ENCODE measurements around the gene ASAH2B.
"Not testable (repeated sequence)": the region's sequence is repeated elsewhere in the genome, so short reads cannot be mapped to it uniquely, and the experiment has no call there.

ASAH2B gene

DNA sequence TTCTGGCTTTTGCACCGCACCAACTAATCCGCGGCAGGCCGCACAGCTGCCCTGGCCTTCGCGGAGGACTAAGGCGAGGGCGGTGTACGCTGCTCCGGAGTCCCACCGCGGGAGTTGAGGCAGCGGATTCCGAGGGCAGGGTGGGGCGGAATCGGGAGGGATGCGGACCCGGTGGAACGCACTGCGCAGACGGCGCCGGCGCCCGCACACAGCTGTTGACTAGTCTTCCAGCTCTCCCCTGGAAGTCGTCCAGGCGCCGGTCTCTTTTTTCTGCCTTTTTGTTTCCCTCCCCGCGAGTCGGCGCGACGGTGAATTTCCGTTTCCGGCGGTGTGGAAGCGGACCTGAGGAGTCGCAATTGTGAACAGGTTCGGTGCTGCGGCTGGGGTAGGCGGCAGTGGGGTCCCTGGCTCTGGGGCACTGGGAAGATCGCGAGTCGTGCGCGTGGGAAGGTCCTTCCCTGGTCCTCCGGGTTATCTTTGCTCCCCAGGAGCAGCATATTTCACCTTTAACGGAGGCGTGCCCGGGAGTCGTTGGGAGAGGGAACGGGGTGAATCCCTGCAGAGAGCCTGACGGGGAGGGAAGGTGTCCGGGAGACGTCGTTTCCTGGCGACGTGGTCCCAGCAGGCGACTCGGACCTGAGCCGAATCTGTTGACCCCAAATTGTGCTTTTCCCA is at the start of gene ASAH2B:
ASAH2B (plus strand) TSS at position 319 of the 675 bp plus-strand sequence. CDS start 5,195 bp downstream, outside the sequence.
- peak; percentile 81 for DNase-seq

DNA sequence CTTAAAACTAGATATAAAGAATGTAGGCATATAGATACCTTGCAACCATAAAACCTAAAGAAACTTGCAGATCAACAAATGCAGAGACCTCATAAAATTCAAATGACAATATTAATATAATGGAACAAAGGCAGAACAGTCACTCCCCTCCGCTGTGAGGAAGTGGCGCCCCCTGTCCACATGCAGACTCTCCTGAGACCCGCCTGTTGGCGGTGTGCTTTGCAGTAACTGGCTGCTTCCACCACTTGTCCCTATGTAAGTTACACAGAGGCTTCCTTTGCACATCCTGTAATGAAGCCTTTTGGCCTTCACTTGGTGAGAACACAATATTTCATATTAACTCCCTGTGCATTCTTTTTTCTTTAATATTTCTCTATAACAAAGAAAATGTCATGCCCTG is 41.9 kb upstream of the ASAH2B start:
- not testable (repeated sequence) for DNase-seq

DNA sequence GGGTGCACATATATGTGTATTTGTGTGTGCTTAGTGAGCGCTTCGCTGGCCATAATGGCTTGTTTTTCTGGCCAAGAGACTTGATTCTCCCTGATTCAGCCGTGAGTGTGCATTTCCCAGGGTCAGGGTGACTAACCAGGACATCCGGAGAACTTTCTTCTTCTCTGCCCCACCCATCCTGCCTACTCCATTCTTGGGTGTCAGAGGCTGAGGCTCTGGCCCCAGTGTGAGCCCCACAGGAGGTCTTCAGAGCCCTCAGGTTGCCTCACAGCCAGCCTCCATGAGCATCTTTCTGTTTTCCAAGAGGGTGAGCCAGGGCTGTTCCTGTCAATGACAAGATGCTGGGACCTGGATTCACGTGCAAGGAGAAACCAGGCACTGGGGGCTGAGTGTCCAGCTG is 37.8 kb upstream of the ASAH2B start:
- not testable (repeated sequence) for DNase-seq

DNA sequence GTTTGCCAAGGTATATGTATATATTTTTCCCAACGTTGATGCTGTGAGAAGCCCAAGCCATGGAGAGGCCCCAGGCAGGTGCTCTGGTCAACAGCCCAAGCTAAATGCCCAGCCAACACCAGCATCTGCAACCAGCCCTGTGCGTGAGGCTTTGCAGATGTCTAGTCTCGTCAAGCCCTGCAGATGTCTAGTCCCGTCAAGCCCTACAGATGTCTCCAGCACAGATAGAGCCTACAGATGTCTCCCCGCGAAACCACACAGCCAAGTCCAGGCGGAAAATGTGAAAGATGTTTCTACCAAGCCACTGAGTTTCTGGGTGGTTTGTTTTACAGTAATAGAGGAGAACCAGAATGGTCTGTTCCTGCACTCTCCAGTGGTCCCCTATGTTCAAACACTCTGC is 36.7 kb upstream of the ASAH2B start:
- not testable (repeated sequence) for DNase-seq

DNA sequence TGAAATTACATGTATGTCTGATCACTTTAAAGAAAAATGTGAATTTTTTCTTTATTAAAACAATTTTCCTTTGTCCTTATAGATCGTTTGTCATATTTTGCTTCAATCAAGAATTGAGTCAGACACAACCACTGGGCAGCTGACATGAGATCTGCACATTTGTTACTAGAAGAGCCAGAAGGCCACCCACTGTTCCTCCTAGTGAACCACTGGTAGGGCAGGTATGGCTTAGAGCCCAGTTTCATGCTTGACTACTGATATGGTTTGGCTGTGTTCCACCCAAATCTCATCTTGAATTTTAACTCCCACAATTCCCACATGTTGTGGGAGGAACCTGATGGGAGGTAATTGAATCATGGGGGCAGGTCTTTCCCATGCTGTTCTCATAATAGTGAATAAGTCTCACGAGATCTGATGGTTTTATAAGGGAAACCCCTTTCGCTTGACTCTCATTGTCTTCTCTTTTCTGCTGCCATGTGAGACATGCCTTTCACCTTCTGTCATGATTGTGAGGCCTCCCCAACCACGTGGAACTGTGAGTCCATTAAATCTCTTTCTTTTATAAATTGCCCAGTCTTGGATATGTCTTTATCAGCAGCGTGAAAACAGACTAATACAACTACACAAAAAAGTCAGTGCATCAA is 35.2 kb upstream of the ASAH2B start:
- DNase-seq = not testable (repeated sequence)

DNA sequence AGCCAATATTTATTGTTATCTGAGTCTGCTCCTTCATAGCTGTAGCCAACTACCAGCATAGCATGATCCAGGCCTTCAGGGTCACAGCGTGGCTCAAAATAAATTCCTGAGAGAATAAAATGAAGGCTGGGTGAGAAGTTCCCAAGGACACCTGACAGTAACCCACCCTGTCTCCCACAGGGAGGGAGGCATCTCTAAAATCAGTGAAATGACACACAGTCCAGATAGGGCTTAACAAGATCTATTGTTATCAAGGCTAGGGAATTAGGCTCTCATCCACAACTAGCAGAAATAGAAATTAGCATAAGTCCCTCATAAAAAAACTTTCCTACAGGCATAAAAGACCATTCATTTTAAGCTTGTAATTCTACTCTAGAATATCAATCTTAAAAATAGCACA is 33.7 kb upstream of the ASAH2B start:
- DNase-seq = not testable (repeated sequence)

DNA sequence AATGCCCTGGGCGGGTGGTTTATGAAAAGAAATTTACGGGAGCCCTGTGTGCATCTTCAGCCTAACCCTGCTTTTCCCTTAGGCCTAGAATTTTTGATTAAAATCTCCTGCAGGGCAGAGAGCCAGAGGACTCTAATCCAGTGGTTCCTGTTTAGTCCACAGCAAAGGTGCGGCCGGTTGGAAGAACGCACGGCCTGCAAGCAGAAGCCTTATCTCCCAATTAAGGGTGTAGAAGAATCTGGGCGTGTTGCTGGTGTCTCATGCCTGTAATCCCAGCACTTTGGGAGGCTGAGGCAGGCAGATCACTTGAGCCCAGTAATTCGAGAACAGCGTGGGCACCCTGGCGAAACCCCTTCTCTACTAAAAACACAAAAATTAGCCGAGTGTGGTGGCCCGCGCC is 29.5 kb upstream of the ASAH2B start:
- DNase-seq = not testable (repeated sequence)

DNA sequence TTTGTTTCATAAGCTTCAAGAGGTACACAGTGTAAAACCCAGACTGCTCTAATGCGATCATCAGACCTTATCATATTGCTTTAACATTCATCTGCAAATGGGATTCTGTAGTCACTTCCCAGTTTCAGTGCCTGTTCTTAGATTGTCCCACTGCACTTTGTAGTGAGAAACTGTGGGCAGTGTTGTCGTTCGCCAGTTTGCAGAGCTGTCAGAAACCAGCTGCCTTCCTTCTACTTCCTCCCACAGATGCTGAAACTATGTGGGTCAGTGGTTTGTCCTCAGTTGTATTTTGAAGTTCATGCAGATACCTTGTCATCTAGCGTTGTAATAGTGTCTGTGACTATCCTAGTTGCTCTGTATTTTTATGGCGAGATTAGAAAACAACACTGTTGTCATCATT is 15.9 kb upstream of the ASAH2B start:
- not testable (repeated sequence) for DNase-seq

DNA sequence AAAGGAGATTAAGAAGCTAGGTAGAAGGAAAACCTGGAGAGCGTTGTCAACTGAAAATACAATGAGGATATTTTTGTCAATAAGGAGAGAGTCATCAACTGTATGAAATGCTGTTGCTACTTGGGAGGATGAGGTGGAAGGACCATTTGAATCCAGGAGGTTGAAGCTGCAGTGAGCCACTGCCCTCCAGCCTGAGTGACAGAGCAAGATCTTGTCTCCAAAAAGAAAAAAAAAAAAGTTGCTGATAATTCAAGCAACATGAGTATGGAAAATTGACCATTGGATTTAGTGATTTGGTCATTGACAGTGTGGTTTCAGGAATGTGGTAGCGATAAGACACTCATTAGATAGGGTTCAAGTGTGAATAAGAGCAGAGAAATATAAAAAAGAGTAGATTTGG is 11.6 kb upstream of the ASAH2B start:
- not testable (repeated sequence) for DNase-seq

DNA sequence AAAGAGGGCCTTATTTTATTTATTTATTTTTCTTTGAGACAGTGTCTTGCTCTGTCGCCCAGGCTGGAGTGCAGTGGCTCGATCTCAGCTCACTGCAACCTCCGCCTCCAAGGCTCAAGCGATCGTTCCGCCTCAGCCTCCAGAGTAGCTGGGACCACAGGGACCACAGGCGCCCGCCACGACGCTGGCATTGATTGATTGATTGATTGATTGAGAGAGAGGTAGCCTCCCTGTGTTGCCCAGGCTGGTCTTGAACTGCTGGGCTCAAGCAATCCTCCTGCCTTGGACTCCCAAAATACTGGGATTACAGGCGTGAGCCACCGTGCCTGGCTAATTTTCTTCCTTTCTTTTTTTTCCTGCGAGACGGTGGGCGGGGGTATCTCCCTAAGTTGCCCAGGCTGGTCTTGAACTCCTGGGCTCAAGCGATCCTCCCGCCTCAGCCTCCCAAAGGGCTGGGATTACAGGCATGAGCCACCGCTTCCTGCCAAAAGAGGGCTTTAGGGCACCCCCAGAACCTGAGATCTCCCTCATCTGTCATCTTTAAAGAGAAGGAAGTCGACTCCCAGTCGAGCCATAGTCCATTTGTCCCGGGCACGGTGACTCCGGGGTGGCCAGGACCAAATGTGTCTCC is 634 bp upstream of the ASAH2B start:
- DNase-seq = not testable (repeated sequence)

DNA sequence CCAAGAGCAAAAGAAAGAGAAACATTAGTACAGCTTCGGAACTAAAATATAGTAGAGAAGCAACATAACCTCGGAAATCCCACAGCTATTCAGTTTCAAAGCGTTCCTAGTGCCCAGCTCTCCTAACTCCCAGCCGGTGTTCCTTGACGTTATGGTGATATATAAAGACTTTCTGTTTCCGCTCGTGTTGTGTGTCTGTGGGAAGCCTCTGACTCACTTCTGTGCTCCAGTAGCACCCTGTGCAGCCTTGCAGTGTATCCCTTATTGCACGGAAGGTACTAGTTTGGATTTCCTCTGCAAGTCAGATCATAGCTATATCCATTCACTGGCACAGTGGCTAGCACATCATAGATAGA is 535 bp downstream of the ASAH2B start:
- peak; percentile 6 for DNase-seq

DNA sequence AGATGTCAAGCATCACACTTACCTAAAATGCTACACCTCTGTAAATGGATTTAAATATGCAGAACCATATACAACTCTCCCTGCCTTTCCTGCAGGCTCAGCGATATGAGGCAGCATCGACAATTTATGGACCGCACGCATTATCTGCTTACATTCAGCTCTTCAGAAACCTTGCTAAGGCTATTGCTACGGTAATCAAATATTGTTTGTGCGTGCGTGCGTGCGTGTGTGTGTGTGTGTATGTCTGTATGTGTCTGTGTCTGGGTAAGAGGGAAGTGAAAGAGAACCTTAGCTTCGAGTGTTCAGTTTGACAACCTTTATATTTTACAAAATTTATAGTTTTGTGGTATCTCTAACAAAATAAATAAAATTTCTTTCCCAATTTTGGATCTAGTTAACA is 3.1 kb downstream of the ASAH2B start:
- DNase-seq = not testable (repeated sequence)

DNA sequence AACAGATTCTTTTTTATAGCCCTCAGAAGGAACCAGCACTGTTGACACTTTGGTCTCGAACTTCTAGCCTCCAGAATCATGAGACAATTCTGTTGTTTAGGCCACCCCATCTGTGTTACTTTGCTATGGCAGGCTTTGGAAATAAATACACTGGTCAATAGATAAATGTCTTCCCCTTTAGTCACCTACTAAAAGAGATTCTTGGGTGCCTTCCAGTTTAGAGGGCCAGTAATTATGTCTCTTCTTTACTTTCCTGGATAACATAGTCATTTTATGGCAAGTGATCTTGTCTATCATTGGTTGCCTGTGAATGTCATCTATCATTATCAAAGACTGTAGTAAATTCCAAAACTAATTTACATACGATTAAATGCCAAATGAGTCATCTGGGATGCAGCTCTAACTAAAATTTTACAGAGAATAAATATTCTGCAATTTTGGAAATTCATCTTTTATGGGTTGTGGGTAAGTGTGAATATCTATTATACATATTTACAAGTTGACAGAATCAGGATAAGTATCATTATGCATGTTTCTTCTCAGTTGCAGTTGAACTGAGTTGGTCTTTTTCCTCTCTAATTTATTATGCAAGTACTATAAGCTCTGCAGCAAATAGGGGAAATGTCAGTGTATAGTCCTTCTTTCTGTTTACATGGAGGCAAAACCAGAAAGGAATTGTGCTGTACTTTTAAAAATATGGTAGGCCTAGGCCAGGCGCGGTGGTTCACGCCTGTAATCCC is 27.2 kb downstream of the ASAH2B start:
- not testable (repeated sequence) for DNase-seq

DNA sequence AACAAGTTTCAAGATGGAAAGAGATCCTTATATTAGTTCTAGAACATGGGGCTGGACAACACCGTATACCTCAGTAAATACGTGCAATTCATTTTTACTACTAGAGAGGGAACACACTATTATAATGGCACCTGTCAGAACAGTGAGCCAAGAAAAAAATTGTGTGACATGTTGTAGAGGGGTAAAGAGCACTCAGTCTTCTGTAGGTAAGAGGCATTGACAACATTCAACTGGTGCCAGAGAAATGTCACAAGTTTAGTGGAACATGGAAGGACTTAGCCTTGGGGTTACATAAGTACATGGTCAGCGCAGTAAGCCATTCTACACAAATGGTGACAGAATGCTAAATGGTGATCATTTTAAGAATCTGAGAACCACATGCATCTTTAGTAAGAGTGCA is 32.3 kb downstream of the ASAH2B start:
- not testable (repeated sequence) for DNase-seq

DNA sequence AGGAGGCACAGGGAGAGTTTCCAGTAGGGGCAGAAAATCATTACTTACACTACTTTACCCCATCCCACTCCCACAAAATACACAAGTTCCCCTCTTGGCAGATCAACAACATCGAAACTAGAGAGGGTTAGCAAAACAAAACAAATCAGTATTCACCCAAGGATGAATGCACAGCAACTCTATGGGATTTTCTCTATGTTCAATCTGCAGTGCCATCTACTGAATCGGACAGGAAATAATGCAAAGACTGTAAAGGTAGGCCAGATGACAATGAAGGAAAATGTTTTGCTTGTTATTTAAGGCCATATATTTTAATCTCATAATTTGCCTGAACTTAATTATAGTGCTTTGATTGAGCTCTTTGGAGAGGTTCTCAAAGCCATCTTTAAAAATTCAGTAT is 35.1 kb downstream of the ASAH2B start:
- not testable (repeated sequence) for DNase-seq

DNA sequence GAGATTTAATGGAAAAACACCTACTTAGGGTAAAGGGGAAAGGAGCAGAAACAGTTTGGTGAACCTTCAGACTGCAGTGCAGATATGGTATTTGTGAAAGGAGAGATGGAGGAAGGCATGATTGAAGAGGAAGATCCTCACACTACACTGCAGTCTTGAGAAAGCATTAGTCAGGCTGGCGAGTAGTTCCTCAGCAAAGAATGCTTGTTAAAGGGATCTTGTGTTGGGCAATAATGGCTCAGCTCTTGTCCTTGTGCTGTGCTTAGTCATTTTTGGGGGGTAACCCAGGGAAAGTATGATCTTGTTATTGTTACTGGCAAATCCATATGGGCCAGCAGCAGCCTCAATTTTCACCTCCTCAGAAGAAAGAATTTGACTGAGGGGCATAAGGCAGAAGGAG is 40.3 kb downstream of the ASAH2B start:
- not testable (repeated sequence) for DNase-seq

DNA sequence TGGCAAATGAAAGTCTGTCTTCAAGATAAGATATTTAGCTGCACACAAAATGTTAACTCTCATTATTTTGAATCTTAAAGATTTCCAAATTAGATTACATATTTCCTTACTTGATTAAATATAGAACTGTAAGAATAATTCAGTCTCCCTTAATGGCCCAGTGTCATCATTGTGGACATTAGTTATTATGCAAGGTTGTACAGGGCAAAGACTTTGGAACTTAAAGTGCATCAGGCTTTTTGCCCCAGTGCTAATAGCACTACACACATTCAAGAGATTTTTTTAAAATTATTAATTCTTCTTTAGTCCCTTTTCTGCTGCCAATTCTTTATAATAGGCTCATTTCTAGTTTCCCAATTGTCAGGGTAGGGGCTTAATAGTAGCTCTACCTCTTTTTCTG is 42.3 kb downstream of the ASAH2B start:
- not testable (repeated sequence) for DNase-seq

DNA sequence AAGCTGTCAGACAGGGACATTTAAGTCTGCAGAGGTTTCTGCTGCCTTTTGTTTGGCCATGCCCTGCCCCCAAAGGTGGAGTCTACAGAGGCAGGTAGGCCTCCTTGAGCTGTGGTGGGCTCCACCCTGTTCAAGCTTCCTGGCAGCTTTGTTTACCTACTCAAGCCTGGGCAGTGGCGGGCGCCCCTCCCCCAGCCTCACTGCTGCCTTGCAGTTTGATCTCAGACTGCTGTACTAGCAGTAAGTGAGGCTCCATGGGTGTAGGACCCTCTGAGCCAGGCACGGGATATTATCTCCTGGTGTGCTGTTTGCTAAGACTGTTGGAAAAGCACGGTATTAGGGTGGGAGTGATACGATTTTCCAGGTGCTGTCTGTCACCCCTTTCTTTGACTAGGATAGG is 48.2 kb downstream of the ASAH2B start:
- not testable (repeated sequence) for DNase-seq

DNA sequence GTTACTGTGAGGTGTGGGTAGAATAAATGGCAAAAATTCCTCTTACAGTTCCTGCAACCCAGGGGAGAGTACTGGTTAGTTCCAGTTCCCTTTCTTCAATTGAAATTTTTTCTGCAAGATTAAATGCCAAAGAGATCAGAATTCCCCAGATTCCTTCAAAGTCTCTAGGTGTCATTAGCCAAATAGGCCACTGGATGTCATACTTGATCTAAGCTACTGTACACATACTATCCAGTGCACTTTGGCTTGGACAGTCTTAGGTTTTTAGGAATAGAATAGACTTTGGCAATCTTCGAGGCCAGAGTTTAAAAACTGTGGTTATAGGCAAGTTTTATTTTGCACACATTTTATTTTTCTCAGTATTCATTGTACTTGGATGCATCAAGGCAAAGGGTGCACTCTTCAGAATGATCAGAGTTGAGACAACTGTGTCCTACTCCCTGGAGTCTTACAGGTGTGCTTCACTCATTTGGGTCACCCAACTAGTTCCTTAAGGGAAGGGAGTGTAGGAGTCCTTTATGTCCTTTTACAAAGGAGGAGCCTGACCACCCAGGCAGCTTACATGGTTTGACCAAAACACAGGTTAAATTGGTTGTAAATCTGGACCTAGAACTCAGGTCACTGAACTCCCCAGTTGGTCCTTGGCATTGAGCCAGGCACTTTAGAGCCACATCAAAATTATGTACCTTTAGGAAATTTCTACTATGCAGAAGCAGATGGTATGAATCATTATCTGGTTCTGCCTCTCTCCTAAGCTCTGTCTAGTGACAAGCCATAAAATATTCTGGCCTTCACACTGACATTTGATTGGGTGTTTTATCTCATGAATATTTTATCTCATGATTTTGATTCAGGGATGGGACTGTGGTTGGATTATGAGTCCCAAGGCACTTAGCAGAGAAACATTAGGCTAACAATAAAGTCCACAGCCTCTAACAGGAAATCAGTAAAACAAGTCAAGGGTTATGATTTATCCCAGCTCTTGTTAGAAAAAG is 49.5 kb downstream of the ASAH2B start:
- DNase-seq = no peak

DNA sequence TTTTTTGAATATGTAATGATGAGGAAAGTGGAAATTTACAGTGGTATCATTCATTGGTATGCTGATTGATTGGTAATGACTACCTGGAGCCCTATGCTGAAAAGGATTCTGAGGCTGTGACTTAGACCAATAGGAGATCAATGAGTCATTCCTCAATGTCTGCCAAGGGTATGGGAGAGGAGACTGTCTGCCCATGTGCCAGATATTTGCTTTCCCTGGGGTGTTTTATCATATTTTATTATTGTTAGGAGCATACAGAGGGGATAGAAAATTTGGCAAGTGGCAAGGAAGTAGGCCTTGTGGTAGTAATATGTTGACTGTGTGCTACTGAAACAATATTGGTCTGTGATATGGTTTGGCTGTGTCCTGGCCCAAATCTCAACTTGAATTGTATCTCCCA is 54.8 kb downstream of the ASAH2B start:
- no peak for DNase-seq

DNA sequence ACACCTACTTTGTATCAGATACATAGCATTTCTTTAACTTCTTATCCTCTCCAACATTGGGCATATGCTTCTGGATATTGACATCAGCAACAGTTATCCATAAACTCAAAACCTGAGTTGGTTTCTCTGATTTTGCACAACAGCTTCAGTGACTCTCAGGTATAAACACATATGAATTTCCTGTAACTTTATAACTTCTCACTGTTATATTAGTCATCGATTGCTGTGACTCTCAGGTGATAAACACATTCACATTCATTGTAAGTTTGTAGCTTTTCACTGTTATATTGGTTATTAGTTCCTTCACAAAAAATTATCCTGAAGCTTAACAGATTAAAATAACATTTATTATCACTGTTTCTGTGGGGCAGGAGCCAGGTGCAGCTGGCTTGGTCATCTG is 57.0 kb downstream of the ASAH2B start:
- no peak for DNase-seq

DNA sequence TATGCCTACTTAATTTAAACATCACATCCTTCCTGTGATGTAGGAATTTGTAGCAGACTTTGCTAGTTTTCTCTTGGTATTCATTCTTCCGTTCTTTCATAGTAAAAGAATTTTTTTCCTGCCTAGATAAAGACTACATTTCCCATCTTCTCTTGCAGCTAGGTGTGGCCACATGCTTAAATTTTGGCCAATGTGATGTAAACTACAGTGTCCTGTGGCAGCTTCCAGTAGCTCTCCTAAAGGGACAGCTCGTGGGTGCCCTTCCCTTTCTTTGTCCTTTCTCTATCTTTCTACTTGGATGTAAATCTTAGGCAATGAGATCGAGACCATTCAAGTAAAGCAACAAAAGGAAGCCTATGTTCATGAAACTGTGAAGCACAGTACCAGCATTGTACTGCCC is 58.6 kb downstream of the ASAH2B start:
- no peak for DNase-seq
